Caco-2 (cell line): ENCODE results near the gene KRTAP5-3. TPM values are rescaled to one million over a fixed set of nuclear protein-coding genes. Genes with fewer than 3 reads are reported as not detected.

ENCODE experiments used
- BruUV-seq: library from RNA; stranded (reverse); fragments of 400-500 nt; replicated peaks from 2 replicates; lab custom pipeline; 2021; lab: Mats Ljungman, UMichigan
- CTCF ChIA-PET: fragments of 300-600 bp; sonication (Branson Sonifier 250); formaldehyde crosslinking; loops from one replicate; lab custom pipeline; 2022; ENCODE audit warnings: antibody characterized with exemption; lab: Charles Lee
- POLR2A ChIA-PET: fragments of 300-600 bp; sonication (Branson Sonifier 250); formaldehyde crosslinking; loops from one replicate; lab custom pipeline; 2022; ENCODE audit warnings: antibody characterized with exemption; lab: Charles Lee
- DNase-seq, 2 experiments: peaks; one replicate each; pipeline versions ENCODE4 v3.0.0 to v3.0.0-alpha.2; 2020 to 2022
- H3K27me3 ChIP-seq: replicated peaks from 2 replicates; pipeline ENCODE4 v1.6.0; 2011; ENCODE audit warnings: low read length; ENCODE audit not compliant: control insufficient read depth, insufficient read depth
- H3K36me3 ChIP-seq: 2 replicates; pipeline ENCODE4 v1.5.1; 2011; ENCODE audit warnings: low read length; ENCODE audit not compliant: control insufficient read depth, insufficient read depth
- H3K4me1 ChIP-seq: fragments of 250-450 bp; sonication (Bioruptor Pico); 2 replicates; pipeline ENCODE4 v1.5.1; 2020; ENCODE audit warnings: mild to moderate bottlenecking
- H3K4me3 ChIP-seq: 2 replicates; pipeline ENCODE4 v1.5.1; 2011; ENCODE audit warnings: low read depth, mild to moderate bottlenecking, control low read depth, low read length
- H3K9me3 ChIP-seq: fragments of 250-450 bp; sonication (Bioruptor Pico); 2 replicates; pipeline ENCODE4 v1.5.1; 2020; ENCODE audit warnings: mild to moderate bottlenecking, moderate library complexity
- H3K27ac Mint-ChIP-seq: one replicate; pipeline ENCODE4 v1.8.0; 2022; ENCODE audit warnings: mixed read lengths; ENCODE audit not compliant: unreplicated experiment
- H3K27me3 Mint-ChIP-seq: one replicate; pipeline ENCODE4 v1.8.0; 2022; ENCODE audit warnings: mixed read lengths; ENCODE audit not compliant: insufficient read depth, unreplicated experiment
- H3K36me3 Mint-ChIP-seq: one replicate; pipeline ENCODE4 v1.8.0; 2022; ENCODE audit warnings: mild to moderate bottlenecking, mixed read lengths; ENCODE audit not compliant: insufficient read depth, unreplicated experiment
- H3K4me1 Mint-ChIP-seq: one replicate; pipeline ENCODE4 v1.8.0; 2022; ENCODE audit warnings: low read depth, mixed read lengths; ENCODE audit not compliant: unreplicated experiment
- H3K4me3 Mint-ChIP-seq: one replicate; pipeline ENCODE4 v1.8.0; 2022; ENCODE audit warnings: mild to moderate bottlenecking, moderate library complexity, mixed read lengths; ENCODE audit not compliant: unreplicated experiment
- H3K9me3 Mint-ChIP-seq: one replicate; pipeline ENCODE4 v1.8.0; 2022; ENCODE audit warnings: mixed read lengths; ENCODE audit not compliant: unreplicated experiment
- CTCF ChIP-seq, 2 experiments: fragments of 200-600 bp in 1 of 2; IDR thresholded peaks; 1 replicate in 1 of 2; 2 replicates in 1 of 2; pipeline versions ENCODE4 v1.5.1 to v1.8.0; 2011 to 2022; ENCODE audit warnings: antibody characterized with exemption in 1 of 2, control low read depth in 1 of 2, inconsistent platforms in 1 of 2, low read depth in 1 of 2, low read length in 1 of 2, mild to moderate bottlenecking in 1 of 2, moderate library complexity in 1 of 2; ENCODE audit not compliant: insufficient read depth in 1 of 2, severe bottlenecking in 1 of 2, unreplicated experiment in 1 of 2
- intact Hi-C: fragments of 100-400 bp; cut with micrococcal nuclease; formaldehyde crosslinking; loops from one replicate; pipeline ENCODE4 v1.10.0; 2022; ENCODE audit not compliant: unreplicated experiment
- total RNA-seq: library from RNA; stranded (reverse); gene quantifications from 2 replicates; pipeline ENCODE4 v1.2.3, GENCODE V29; 2022

Gene KRTAP5-3
- total RNA-seq, 1 experiment from 2014 or later = not detected

- H3K36me3 Mint-ChIP-seq = no peaks in the 10 kb centered on the region
Measured at GRCh38 chr11:1650034-1650917, 42.0 kb upstream of the KRTAP5-3 start.

GRCh38 chr11:1648653-1649420, 40.6 kb upstream of the KRTAP5-3 start:
- POLR2A ChIA-PET = no interaction called here
- Histone ChIP-seq H3K9me3 (no peaks in the 10 kb centered on the region), H3K36me3 (no peaks in the 10 kb centered on the region), H3K4me3 (no peak overlapping the region), H3K27me3 (no peaks in the 10 kb centered on the region), H3K4me1 (peaks cover 15% of the 10 kb centered on the region)
- no peak for TF ChIP-seq CTCF (IDR thresholded peaks at IDR 0.05; ENCODE audit: insufficient read depth in 1 of 2, low read depth in 1 of 2, low read length in 1 of 2, severe bottlenecking in 1 of 2, unreplicated experiment in 1 of 2)
- intact Hi-C loops = no loop called here
- CTCF ChIA-PET = interaction anchor here (1.1 kb wide), 1 partner anchor 186 kb away, joined by 3 read pairs; the partner anchor contains the start of gene SYT8
- Mint-ChIP-seq H3K4me3 (no peak overlapping the region), H3K27ac (no peak overlapping the region), H3K9me3 (no peaks in the 10 kb centered on the region), H3K36me3 (no peaks in the 10 kb centered on the region), H3K4me1 (peaks cover 3% of the 10 kb centered on the region), H3K27me3 (no peaks in the 10 kb centered on the region)
- no TSS peak for BruUV-seq
- no peak for DNase-seq

More at GRCh38 chr11:1650034-1650917, 42.0 kb upstream of the KRTAP5-3 start:
- Histone ChIP-seq H3K4me1 (peaks cover 29% of the 10 kb centered on the region), H3K27me3 (no peaks in the 10 kb centered on the region), H3K9me3 (no peaks in the 10 kb centered on the region), H3K36me3 (no peaks in the 10 kb centered on the region), H3K4me3 (no peak overlapping the region)
- Mint-ChIP-seq H3K4me1 (peaks cover 17% of the 10 kb centered on the region), H3K27me3 (no peaks in the 10 kb centered on the region), H3K4me3 (no peak overlapping the region), H3K27ac (no peak overlapping the region), H3K9me3 (no peaks in the 10 kb centered on the region)
- intact Hi-C loops = no loop called here
- DNase-seq = no peak
- CTCF ChIA-PET = interaction anchor here (0.6 to 5.5 kb wide), 5 partner anchors 78 to 501 kb away, joined by 3 to 188 read pairs (median 4); partner anchors contain the start of gene DUSP8
- no TSS peak for BruUV-seq
- POLR2A ChIA-PET = no interaction called here
- TF ChIP-seq CTCF (IDR thresholded peaks at IDR 0.05; ENCODE audit: insufficient read depth in 1 of 2, low read depth in 1 of 2, low read length in 1 of 2, severe bottlenecking in 1 of 2, unreplicated experiment in 1 of 2) = no peak
